Measurements from ENCODE around the gene MCM10. TPM values are rescaled to one million over a fixed set of nuclear protein-coding genes. Genes with fewer than 3 reads are reported as not detected.

MCM10 gene
- total and polyA plus RNA-seq, 7 donors: 0.07 to 0.83 (median 0.17) TPM; not detected in 1

Other genes with a start within 250 kb of the MCM10 start
- 10 to 100 TPM in 1 of 4 donors, 1 to 10 TPM in 3; 3.1 to 10.1 (median 5.5) TPM for gene CCDC3, start 159.8 kb upstream of the MCM10 start, total RNA-seq
- gene CCDC3, start 159.8 kb upstream of the MCM10 start, polyA plus RNA-seq: 10 to 100 TPM in 2 of 3 donors, 1 to 10 TPM in 1; 1.7 to 54.2 (median 13.6) TPM
- gene OPTN, start 61.4 kb upstream of the MCM10 start, total RNA-seq: 100 to 1,000 TPM; 178 to 561 (median 312) TPM
- 100 to 1,000 TPM; 113 to 523 (median 518) TPM for gene OPTN, start 61.4 kb upstream of the MCM10 start, polyA plus RNA-seq
- gene UCMA, start 72.8 kb downstream of the MCM10 start, total RNA-seq: not detected
- under 1 TPM in 1 of 3 donors, not detected in 2; 0.04 TPM for gene UCMA, start 72.8 kb downstream of the MCM10 start, polyA plus RNA-seq
- gene PHYH, start 138.5 kb downstream of the MCM10 start, total RNA-seq: 100 to 1,000 TPM; 129 to 210 (median 183) TPM
- 100 to 1,000 TPM in 2 of 3 donors, 10 to 100 TPM in 1; 99.3 to 237 (median 221) TPM for gene PHYH, start 138.5 kb downstream of the MCM10 start, polyA plus RNA-seq
- gene SEPHS1, start 186.7 kb downstream of the MCM10 start, total RNA-seq: 10 to 100 TPM; 25.1 to 27.1 (median 25.5) TPM
- 10 to 100 TPM; 29.1 to 61.0 (median 29.1) TPM for gene SEPHS1, start 186.7 kb downstream of the MCM10 start, polyA plus RNA-seq